HuH-7.5 (cell line): Measurements from ENCODE around the gene H3-3A.
A peak's percentile ranks its signal among the peaks of the same experiment; 100 is the strongest.

Experiments
- DNase-seq: peaks from one replicate; pipeline ENCODE4 v3.0.0; 2011; ENCODE audit warnings: low spot score

Gene H3-3A

DNA sequence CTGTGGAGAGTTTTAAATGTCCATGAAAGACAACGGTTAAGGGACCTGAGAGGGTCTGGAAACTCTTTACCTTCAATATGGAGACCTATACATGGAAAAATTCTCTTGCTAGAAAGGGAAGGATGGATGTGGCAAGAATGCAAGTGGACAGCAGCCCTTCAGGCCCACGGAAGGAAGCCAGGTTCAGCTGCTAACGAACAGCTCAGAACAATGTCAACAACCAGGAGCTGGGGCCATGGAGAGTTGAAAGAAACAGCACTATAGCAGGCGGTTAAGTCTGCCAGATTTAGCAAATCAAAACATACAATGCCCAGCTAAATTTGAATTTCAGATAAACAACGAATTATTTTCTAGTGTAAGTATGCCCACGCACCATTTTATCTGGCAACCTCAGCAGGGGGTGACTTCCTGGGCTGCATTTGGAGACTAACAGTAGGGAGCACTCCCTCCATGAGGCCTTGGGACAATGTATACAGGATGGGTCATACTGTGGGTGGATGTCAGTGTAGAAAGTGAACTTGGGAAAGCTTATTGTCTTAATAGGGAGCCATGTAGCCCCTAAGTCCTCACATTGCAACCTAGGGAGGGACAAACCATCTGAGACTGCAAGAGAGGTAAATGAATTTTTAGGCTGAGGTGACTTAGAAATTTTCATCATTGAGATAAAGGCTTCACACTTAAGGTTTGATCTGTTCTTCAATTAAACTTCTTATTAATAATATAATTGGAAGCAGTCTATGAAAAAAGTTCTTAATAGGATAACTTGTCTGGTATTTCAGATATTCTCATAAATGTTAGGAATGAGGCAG is 7.8 kb upstream of the H3-3A start:
- DNase-seq, result no peak

GRCh38 chr1:226059709-226060108 is 2.8 kb upstream of the H3-3A start:
- DNase-seq, result no peak

DNA sequence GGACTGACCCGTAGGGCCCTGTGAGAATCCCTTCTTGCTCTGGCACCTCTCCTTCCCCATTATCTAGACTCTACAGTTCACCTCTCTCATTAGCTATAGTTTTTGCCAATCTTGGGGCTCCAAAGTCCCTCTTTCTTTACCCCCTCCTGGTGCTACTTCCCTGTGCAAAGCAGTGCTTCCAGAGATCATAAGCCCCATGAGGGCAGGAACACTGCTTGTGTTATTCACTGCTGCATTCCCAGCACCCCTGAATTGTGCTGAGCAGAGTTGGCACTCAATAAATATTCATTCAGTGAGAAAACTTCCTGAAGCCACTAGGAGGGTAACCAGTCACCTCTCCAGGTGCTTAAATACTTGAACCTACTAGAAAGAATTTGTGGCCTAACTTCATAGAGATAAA is 2.1 kb upstream of the H3-3A start:
- no peak for DNase-seq

DNA sequence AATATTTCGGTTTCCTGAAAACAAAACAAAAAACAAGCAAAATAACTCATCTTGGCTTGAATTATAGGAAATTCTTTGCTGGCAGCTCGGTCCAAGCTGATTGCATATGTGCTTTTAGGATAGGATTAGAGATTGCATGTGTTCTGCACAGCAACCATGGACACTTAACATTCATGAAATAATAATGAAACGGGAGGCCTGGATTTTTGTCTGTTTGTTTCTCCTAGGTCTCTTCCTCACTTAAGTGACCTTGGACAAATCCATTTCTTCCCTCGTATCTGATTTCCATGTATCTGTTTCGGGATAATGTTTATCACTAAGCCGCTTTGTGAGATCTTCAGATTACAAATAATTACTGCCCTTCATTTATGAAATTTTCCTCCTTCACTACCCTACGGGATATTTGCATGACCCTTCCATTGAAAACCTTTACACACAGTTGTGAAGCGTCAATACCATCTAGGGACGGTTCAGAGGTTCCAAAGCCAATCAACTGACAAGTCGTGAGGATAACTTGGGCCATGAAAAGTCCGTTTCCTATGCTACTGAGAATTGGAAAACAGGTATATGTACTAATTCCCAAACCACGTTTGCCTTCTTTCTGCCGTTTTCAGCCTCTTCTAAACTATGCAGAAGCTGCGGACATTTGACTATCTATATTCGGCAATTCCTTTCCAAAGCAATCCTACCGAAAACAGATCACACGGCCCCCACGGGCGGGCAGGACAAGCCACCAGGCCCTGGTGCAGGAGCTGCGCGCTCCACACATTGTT is 1.3 kb upstream of the H3-3A start:
- peak; percentile 25 for DNase-seq

- DNase-seq, result peak; percentile 78
Observed at GRCh38 chr1:226061841-226062557, 517 bp upstream of the H3-3A start.

- peak; percentile 18 for DNase-seq
Observed at GRCh38 chr1:226063224-226063976, 884 bp downstream of the H3-3A start.

GRCh38 chr1:226063977-226064815 is 1.7 kb downstream of the H3-3A start:
- DNase-seq, result no peak

DNA sequence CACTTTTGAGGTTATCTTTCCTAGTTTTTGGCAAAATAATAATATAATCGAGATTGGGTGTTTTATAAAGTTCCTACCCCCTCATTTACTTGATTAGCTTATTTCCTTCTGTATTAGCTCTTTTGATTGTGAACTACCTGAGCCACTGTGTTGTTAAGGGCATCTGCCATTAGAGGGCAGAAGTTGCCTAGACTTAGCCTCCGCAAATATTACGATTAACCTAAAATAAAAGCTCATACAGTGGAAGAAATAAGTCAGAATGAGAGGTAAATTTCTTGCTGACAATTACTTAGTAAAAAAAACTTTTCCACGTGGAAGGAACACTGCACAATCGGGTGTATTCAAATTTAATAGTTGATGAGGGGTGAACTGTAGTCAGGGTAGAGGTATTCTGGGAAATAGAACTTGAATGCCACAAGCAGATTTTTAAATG is 2.3 kb downstream of the H3-3A start:
- DNase-seq, result peak; percentile 22

DNA sequence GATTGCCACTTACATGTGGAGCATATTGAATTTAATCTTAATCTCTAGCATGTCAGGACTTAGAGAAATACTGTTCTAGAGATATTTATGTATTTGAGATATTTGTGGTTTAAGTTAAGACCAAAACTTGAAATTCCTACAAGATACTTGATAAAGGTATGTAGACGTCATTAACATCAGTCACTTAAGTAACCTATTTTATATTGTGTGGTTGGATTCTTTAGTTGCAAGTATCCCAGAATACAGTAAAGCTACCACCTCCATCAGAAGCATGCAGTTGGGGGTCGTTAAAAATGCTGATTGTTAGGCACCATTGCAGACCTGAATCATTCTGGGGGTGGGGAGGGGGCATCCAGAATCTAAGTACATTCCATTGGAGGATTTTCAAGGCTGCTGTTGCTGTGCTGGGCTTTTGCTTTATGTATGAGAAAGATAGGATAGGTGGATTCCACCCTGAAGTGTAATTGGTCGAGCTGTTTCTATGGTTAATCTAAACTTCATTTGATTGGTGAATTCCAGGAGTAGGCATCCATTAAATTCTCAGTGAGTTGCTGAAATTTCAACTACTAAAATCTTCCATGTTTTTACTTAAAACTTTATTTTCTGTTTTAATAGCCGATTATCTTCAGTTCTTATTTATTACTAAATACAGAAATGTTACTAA is 4.0 kb downstream of the H3-3A start:
- DNase-seq, result no peak

DNA sequence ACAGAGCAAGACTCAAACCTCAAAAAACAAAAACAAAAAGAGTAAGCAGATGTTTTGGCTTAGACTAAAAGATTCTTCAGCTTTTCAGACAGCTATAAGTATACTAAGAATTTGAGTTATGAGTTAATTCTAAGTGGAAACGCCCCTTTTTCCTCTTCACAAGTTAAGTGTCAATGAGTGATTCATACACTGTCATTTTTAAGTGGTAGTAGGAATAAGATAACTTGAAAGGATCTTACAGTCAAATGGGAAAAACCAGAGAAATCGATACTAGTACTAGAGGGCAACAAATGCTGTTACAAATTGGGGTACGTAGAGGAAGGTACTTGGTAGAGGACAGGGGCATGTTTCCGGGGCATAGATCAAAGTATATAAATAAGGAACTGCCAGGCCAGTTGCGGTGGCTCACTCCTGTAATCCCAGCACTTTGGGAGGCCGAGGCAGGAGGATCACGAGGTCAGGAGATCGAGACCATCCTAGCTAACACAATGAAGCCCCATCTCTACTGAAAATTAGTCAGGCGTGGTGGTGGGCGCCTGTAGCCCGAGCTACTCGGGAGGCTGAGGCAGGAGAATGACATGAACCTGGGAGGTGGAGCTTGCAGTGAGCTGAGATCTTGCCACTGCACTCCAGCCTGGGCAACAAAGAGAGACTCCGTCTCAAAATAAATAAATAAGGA is 7.4 kb downstream of the H3-3A start:
- DNase-seq, result no peak

DNA sequence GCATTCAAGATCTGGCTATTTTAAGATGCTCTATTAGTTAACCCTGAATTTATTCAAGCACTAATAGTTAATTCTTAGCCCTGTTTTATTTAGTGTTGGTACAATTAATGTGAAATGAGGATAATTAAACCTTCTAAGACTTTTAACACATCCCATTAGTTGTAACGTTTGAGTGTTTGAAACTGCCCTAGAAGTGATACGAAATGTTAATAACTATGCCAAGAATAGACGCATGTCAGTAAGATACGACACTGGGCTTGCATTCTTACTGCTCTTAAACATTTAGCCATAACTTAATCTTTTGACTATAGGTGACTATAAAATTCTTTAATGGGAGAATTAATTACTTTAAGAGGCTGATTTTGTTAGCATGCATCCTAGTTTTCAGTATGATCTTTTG is 9.8 kb downstream of the H3-3A start:
- no peak for DNase-seq

DNA sequence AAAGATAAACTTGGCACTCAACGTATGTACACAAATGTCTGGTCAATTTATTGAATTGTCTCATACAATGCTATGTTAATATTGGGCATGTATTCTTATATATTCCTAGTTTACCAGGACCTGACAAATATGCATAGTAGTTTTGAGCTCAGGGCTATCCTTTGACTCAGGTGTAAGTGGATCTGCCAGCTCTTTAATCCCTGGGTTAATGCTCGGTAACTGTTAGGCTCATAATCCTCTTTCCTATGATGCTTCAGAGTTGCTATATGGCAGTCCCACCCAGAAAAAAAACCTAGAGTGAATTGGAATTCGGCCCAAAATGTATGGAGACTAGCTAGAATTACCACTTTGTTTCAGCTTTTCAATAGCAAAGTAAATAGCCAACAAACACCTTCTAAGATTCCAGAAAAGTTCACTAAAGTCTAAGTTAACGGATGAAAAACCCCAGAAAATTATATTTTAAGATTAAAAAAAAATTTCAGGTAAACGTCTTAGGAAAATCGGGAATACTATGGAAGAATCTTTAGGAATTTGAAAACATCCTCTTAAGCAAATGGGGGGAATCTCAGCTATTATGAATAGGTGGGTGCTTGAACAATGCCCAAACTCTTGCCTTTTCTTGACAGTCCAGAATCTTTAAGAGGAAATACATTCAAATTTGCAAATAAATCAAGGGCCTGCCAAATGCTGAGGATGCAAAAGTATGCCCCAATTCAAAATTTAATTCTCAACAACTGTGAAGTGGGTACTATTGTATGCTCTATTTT is 10.9 kb downstream of the H3-3A start:
- DNase-seq, result no peak

GRCh38 chr1:226074046-226074445 is 11.5 kb downstream of the H3-3A start:
- no peak for DNase-seq

DNA sequence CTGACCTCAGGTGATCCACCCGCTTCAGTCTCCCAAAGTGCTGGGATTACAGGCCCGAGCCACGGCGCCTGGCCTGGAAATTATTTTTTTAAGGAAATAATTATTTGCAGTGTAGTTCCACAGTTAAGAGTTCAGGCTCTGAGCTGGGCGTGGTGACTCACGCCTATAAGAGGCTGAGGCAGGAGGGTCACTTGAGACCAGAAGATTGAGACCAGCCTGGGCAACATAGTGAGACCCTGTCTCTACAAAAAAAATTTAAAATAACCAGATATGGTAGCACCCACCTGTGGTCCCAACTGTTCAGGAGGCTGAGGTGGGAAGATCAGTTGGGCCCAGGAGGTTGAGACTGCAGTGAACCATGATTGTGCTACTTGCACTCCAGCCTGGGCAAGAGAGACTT is 13.9 kb downstream of the H3-3A start:
- no peak for DNase-seq

- DNase-seq, result no peak
Observed at GRCh38 chr1:226078374-226078773, 15.9 kb downstream of the H3-3A start.

GRCh38 chr1:226082587-226082917 is 20.0 kb downstream of the H3-3A start:
- DNase-seq, result no peak

DNA sequence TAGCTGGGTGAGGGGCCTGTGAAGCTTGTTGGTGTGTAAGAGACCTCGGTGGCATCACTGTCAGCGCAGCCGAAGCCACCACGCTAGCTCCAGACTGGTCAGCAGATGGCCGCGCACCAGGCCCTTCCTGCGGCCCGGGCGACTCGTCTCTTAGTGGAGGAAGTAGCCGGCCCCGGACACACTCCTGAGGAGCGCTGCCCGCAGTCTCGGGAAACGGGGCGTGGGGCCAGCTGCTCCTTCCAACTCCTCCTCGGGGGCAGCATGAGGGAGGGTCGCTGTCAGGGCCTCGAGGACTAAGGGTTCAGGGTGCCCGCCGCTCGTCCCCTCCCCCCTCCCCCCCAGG is 20.4 kb downstream of the H3-3A start:
- DNase-seq, result peak; percentile 37

DNA sequence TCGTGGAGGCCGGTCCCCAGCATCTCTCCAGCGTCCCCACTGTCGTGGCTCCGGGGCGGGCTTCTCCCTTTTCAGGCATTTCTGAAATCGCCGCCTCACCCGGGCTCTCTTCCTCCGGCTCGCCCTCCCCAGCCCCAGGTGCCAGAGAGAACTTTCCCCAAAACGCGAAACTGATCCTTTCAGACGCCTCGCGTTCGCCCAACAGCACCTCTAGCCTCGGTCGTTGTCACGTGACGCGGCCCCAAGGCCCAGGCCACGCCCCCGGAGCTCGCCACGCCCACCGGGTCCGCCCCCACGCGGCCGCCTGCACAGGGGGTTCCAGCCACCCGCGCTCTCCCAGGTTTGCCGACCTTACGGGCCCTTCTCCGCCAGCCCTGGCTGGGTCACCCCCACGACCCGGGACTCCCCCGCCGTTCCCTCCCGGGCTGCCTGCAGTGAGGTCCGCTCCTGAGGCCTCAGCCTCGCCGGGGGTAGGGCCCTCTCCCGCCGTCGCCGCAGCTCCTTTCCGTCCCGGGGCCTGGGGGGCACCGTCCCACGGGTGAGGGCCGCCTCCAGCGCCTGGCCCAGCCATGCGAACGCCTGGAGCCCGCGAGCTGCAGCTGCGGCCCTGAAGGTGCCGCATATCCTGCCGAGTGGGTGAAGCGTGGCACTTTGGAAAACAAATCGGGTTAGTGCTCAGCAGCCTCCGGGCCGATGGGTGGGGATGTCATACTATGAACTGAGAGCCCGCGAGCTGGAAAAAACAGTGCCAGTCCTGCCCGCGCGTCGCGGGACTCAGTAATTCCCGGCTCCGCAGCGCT is 21.0 kb downstream of the H3-3A start:
- DNase-seq, result peak; percentile 89
